HG03571 (cell line): ENCODE results near the gene TMEM214.

ENCODE experiments used
- ATAC-seq: cut with Tn5 transposase; IDR thresholded peaks from one replicate; pipeline ENCODE4 v1.9.1; 2021; ENCODE audit not compliant: unreplicated experiment

Gene TMEM214

GRCh38 chr2:27009083-27009482 lies 23.7 kb upstream of the TMEM214 start:
- no peak for ATAC-seq

GRCh38 chr2:27009716-27010115 lies 23.0 kb upstream of the TMEM214 start:
- ATAC-seq, result no peak

GRCh38 chr2:27010139-27010538 lies 22.6 kb upstream of the TMEM214 start:
- no peak for ATAC-seq

- ATAC-seq, result no peak
Observed at GRCh38 chr2:27013738-27014137, 19.0 kb upstream of the TMEM214 start.

- ATAC-seq, result no peak
Observed at GRCh38 chr2:27014771-27015433, 17.9 kb upstream of the TMEM214 start.

GRCh38 chr2:27016801-27017325 lies 15.9 kb upstream of the TMEM214 start:
- ATAC-seq, result no peak

- ATAC-seq, result no peak
Observed at GRCh38 chr2:27018142-27018541, 14.6 kb upstream of the TMEM214 start.

- ATAC-seq, result no peak
Observed at GRCh38 chr2:27019459-27019858, 13.3 kb upstream of the TMEM214 start.

- no peak for ATAC-seq
Observed at GRCh38 chr2:27019931-27020855, 12.6 kb upstream of the TMEM214 start.

- ATAC-seq, result no peak
Observed at GRCh38 chr2:27021253-27022049, 11.3 kb upstream of the TMEM214 start.

GRCh38 chr2:27023740-27024139 lies 9.0 kb upstream of the TMEM214 start:
- no peak for ATAC-seq

GRCh38 chr2:27024188-27024587 lies 8.6 kb upstream of the TMEM214 start:
- no peak for ATAC-seq

GRCh38 chr2:27024812-27025211 lies 8.0 kb upstream of the TMEM214 start:
- no peak for ATAC-seq

- ATAC-seq, result no peak
Observed at GRCh38 chr2:27025281-27025800, 7.4 kb upstream of the TMEM214 start.

- ATAC-seq, result no peak
Observed at GRCh38 chr2:27025861-27026851, 6.6 kb upstream of the TMEM214 start.

GRCh38 chr2:27027211-27027651 lies 5.5 kb upstream of the TMEM214 start:
- ATAC-seq, result no peak

- ATAC-seq, result no peak
Observed at GRCh38 chr2:27029051-27029450, 3.7 kb upstream of the TMEM214 start.

GRCh38 chr2:27033253-27033852 lies 588 bp downstream of the TMEM214 start:
- ATAC-seq, result no peak

GRCh38 chr2:27038012-27038411 lies 5.2 kb downstream of the TMEM214 start:
- no peak for ATAC-seq
